Activated CD4-positive, alpha-beta T cell treated with anti-CD3 and anti-CD28 coated beads, Interleukin-2, amount 50 U/mL, for 24 hours (primary cell): Measurements from ENCODE around the gene SBK3.
"Not testable (repeated sequence)": the region's sequence is repeated elsewhere in the genome, so short reads cannot be mapped to it uniquely, and the experiment has no call there.

Experiments
- DNase-seq, 2 donors: peaks; one replicate each; pipeline ENCODE4 v3.0.0-alpha.2; 2020; ENCODE audit warnings: low read depth in 1 of 2, low spot score in 1 of 2

Gene SBK3

DNA sequence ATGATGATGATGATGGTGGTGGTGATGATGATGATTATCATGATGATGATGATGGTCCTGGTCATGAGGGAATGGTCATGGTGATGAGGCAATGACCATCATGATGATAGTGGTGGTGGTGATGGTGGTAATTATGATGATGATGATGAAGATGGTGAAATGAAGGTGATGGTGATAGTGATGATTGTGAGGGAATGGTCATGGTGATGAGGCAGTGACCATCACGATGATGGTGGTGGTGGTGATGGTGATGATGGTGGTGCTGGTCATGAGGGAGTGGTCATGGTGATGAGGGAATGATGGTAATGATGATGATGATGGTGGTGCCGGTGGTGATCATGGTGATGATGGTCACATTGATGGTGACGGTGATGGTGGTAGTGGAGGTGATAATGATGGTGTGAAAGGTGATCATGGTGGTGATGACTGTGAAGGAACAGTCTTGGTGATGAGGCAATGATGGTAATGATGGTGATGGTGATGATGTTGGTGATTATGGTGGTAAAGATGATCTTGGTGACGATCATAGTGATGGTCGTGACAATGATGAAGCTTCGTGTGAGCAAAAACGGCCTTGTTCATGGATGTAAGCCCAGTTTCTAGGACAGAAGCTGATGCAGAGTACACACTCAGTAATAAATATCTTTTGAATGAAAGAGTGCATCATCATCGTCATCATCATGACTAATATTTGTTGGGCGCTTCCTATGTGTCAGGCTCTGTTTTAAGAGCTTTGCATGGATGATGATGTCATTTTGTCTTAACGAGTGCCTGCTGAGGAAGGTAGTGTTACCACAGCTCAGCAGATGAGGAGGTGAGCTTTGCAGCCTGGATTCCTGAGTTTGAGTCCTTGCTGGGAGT, 25.7 kb downstream of the SBK3 start:
- no peak for DNase-seq

DNA sequence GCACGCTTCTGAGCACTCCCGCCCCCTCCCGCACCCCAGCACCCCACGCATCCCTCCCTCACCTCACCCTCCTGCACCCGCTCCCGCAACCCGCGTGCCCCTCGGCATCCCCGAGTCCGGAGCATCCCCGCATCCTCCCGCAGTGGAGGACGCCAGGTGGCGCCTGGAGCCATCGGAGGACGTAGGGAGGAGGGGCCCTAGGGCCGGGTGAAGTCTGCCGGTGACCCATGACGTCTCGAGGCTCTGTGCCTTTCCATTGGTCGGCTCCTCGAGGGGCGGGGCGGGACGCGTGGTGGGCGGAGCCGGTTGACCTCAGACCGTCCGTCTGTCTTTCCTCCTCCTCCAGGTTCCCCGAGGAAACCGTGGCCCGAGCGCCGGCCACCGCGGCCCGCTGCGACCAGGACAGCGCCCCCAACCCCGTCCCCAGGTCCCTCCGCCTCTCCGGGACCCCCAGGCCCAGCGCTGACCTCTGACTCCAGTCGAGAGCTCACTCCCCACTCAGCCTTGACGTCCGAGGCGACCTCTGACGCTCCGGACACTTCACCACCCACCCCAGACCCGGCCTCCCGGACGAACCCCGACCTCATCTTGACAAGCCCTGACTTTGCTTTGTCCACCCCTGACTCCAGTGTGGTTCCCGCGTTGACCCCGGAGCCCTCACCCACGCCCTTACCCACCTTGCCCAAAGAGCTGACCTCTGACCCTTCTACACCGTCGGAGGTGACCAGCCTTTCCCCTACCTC, 28.3 kb downstream of the SBK3 start:
- peak; percentile 91 for DNase-seq

DNA sequence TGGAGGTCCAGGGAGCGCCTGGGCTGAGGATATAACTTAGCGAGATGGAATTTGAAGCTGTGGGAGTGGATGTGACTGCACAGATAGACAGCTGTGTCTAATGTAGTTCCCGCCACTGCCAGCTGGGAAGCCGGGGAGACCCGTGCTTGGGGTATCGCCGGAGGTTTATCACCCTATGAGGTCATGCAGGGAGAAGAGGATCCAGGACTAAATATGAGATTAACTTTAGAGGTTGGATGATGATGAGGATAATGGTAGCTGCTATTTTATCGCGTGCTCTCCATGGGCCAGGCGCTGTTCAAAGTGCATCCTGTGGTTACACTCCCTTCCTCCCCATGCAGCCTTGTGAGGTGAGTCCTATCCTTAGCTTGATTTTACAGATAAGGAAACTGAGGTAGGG, 37.2 kb downstream of the SBK3 start:
- DNase-seq, result no peak

DNA sequence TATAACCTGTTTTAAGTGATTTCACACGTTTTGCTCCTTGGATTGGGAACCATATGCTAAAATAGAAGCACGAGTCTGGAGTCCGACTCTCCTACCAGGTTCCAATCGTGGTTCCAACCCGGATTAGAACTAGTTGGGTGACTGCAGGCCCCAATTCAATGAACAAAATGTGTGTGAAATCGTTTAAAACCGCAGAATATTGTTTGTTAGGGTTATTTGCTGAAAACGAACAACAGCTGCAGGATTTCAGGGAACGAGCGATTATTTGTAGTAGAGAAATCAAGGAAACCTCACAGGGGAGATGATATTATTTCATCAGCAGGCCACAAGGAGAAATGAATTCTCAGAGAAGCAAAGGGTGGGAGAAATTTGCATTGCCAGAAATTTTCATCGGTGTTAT, 40.4 kb downstream of the SBK3 start:
- no peak for DNase-seq

DNA sequence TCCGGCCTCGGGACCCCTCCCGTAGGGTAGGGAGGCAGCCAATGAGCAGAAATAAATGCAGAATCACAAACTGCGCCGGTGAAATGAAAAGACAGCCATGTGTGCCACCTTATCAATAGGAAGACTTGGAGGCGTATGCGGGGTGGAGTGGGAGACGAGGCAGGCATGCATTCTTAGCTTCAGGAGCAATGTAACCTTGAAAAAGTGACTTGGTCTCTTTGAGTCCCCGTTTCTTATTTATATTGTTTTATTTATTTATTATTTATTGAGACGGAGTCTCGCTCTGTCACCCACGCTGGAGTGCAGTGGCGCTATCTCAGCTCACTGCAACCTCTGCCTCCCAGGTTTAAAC, 41.1 kb downstream of the SBK3 start:
- DNase-seq, result no peak

DNA sequence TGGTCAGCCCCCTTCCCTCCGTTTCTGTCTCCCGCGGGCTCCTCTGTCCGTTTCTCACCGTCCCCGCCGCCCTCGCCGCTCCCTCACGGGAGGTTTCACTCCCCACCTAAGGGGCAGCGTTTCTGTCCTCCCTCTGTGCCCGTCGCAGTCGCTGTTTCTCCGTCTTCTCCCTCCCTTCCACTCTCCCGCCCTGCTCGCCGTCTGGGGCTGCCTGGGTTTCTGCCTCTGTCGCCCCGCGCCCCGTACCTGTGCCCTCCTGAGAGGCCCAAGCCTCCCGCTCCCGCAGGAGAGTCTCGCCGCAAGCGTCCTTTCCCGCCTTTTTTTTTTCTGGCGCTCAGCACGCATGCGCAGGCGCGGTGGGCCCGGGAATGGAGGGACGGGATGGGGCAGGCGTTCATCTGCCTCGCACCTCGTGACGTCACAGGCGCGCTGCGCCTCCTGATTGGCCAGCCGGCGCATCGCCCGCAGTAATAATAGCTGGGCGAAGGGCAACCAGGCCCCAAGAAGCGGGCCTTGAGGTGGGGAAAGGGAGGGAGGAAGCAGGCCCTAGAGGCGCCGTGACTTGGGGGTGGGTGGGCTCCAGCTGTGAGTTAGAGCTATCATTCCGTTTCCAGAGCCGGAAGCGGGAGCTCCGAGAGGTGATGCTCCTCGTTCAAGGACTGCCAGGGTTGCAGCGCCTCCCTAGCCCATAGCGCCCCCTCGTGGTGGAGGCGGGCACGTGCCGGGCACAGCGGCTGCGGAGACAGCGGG, 41.7 kb downstream of the SBK3 start:
- DNase-seq, result peak; percentile 90 to 99

DNA sequence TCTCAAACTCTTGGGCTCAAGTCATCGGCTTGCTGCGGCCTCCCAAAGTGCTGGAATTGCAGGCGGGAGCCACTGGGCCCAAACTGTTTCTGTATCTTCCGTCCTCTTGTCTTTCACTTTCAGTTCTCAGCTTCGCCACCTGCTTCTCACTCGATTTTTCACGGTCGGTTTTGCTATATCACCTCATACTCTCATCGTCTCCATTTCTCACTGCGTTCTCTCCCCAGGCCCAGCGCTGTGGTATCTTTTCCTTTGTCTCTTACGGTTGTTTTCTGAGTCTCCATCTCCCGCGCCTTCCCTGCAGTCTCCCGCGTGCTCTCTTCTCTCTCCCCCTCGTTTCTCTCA, 42.2 kb downstream of the SBK3 start:
- DNase-seq, result no peak

DNA sequence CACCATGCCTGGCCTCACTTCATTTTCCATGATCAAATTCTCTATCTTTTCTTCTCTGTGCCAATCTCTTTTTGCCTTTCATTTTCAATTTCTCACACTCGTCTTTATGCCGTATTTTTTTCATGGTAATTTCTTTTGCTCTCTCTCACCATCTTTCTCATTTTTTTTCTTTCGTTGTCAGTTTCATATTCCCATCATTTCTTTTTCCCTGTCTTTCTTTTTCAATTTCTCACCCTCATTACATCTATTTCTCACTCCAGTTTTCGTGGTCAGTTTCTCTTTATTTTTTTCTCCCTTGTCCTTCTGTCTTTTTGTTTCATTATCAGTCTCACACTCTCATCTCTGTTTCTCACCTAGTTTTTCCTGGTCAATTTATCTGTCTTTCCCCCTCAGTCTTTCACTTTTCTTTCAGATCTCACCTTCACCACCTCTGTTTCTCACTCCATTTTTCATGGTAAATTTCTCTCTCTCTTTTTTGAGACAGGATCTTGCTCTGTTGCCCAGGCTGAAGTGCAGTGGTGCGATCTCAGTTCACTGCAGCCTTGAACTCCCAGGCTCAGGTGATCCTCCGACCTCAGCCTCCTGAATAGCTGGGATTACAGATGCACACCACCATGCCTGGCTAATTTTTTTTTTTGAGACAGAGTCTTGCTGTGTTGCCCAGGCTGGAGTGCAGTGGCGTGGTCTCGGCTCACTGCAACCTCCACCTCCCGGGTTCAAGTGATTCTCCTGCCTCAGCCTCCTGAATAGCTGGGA, 43.0 kb downstream of the SBK3 start:
- DNase-seq, result no peak

DNA sequence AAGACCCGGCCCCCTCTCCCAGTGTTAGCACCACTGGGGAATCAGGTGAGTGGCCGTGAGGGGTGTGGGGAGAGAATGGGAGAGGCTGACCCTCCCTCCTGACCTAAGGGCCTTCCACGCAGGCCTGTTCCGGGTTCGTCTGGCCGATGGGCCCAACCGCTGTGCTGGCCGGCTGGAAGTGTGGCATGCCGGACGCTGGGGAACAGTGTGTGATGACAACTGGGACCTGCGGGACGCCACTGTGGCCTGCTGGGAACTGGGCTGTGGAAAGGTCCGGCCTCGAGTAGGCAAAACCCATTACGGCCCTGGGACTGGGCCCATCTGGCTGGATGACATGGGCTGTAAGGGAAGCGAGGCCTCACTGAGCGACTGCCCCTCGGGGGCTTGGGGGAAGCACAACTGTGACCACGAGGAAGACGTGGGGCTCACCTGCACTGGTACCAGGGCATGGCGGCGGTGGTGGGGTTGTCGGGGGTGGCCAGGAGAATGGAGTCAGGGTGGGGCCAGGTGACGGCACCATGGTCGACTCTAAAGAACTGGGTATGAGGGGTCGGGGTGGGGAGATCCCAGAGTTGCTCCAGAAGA, 44.9 kb downstream of the SBK3 start:
- DNase-seq, result no peak

DNA sequence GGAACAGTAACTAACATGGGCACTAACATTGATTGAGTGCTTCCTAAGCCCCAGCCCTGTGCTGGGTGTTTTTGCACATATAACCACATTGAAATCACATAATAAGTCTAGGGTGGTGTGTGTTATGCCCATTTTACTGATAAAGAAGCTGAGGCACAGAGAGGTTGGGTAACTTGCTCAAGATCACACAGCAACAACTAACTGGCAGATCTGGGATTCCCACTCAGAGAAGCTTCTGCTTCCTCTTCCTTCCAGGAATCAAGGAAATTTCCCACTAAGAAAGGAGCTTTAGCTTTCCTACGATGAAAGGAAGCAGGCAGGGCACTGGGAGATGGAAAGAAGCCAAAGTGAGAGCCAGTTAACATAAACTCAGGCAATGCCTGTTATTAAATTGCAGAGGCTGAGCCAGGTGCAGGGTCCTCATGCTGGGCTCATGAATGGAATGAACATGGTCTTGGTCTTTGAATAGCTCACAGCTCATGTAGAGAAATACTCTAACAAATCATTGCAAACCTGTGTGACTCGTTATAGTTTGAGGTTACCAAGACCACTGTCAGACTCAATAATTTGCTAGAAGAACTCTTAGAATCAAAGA, 47.0 kb downstream of the SBK3 start:
- no peak for DNase-seq

DNA sequence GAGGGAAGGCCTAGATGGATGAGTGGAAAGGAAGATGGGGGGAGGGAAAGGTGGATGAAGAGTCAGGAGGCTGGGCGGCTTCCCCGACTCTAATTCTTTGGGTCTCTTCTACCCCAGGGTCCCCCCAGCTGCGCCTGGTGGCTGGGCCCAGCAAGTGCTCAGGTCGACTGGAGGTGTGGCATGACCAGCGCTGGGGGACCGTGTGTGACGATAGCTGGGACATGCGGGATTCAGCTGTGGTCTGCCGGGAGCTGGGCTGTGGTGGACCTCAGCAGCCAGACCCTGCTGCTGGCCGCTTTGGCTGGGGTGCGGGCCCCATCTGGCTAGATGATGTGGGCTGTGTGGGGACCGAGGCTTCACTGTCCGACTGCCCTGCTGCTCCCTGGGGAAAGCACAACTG, 47.6 kb downstream of the SBK3 start:
- no peak for DNase-seq

DNA sequence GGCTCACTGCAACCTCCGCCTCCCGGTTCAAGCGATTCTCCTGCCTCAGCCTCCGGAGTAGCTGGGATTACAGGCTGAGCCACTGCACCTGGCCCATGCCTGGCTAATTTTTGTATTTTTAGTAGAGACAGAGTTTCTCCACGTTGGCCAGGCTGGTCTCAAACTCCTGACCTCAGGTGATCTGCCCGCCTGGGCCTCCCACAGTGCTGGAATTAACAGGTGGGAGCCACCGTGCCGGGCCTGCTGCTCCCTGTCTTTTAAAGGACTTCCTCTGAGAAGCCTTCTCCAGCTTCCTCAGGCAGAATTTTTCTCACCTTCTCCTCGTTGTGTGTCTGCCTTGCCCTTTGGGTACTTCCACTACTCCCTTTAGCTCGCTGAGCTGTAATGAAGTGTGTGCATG, 48.5 kb downstream of the SBK3 start:
- not testable (repeated sequence) for DNase-seq

DNA sequence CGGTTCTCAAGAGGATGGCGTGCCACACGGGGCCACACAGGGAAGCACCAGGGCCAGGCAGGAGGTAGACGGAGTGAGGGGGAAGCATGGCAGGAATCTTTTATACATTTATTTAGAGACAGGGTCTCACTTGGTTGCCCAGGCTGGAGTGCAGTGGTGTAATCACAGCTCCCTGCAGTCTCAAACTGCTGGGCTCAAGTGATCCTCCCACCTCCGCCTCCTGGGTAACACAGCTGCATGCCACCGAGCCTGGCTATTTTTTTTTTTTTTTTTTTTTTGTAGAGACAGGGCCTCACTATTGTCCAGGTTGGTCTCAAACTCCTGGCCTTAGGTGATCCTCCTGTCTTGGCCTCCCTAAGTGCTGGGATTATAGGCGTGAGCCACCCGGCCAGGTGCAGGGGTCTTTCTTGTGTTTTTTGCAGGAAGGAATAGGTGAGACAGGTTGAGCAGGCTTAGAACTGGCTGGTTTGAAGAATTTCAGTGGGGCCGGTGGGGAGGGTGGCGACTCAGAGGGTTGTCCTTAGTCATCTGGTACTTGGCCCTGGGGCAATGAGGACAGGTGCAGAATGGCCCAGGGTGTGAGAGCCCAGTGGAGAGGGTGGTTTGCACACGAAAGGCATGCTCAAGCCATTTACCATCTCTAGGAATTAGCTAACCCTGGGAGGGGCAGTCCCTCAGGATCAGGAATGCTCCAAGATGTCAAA, 49.5 kb downstream of the SBK3 start:
- DNase-seq, result no peak

DNA sequence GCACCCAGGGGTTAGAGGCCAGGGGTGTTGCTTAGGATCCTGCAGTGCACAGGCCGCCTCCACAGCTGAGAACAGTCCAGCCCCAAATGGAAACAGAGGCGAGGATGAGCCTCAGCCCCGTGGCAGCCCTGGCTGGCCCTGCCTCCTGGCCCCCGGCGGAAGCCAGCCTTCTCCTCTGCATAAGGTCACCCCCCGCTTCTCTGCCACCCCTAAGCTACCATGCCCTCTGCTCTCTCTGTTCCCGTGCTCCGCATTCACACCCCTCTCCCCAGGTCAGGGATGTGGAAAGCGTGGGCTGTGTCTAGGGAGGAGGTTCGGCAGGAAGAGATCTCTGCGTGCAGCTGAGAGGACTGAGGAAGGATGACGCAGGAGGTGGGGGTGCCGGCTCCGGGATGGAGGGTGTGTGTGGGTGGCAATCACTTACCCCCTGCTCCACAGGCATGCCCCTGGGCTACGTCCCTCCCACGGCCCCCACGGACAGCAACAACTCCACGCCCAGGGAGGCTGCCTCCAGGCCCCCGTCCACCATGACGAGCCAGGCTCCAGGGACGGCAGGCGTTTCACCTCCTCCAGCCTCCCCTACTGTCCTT, 51.1 kb downstream of the SBK3 start:
- no peak for DNase-seq

DNA sequence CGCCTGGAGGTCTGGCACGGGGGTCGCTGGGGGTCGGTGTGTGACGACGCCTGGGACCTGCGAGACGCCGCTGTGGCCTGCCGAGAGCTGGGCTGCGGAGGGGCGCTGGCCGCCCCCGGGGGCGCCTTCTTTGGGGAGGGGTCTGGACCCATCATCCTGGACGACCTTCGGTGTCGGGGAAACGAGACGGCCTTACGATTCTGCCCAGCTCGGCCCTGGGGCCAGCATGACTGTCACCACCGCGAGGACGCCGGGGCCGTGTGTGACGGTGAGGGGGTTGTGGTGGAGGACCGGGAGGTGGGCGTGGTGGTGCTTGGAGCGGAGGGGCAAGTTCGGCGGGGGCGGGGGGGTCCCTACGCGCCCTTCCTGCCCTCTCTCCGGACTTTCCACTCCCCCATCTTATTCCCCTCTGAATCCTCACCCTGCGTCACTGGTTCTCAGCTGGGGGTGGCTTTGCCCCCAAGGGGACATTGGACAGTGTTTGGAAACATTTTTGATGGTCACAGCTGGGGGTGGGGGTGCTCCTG, 51.6 kb downstream of the SBK3 start:
- no peak for DNase-seq

DNA sequence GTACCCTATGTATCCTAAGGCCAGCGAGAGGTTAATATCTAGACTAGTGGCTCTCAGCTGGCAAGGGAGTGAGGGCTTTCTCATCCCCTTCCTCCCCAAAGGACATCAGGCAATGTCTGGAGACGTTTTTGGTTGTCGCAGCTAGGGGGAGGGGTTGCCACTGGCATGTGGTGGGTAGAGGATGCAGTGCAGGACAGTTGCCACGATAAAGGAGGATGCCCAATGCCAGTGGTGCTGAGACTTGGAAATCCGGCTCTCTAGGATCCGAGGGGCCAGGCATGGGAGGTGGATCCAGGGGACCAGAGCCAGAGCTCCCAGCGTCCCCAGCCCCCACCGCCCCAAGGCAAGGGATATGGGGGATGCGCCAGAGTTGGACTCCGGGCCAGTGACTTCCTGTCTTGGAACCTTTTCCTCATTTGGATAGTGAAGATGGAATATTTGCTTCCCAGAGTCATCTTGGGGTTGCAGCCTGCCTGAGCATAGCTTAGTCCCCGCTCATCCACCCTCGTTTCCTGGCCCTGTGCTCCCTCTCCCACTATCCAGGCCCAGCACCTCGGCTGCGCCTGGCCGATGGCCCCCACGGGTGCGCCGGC, 52.2 kb downstream of the SBK3 start:
- no peak for DNase-seq

DNA sequence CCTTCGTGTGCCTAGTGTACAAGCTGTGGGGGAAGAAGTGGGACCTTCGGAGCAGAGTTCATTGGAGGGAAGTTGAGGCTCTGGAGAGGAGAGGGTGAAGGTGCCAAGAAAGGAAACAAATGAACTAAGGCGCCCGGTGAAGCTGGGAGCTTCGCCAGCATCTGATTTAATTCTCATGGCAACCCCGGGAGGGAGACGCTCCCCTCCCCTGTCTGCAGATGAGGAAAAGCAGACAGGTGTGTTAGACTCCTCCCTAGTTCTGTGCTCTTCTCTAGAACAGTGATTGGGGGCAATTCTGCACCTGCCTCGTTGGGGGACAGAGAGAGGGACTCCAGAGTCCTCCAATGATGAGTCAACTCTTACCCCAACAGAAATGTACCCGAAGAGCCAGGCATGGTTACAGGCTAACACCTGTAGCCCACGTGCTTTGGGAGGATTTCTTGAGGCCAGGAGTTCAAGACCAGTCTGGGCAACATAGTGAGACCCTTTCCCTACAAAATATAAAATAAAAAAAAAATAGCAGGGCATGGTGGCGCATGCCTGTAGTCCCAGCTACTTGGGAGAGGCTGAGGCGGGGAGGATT, 52.9 kb downstream of the SBK3 start:
- DNase-seq, result no peak

DNA sequence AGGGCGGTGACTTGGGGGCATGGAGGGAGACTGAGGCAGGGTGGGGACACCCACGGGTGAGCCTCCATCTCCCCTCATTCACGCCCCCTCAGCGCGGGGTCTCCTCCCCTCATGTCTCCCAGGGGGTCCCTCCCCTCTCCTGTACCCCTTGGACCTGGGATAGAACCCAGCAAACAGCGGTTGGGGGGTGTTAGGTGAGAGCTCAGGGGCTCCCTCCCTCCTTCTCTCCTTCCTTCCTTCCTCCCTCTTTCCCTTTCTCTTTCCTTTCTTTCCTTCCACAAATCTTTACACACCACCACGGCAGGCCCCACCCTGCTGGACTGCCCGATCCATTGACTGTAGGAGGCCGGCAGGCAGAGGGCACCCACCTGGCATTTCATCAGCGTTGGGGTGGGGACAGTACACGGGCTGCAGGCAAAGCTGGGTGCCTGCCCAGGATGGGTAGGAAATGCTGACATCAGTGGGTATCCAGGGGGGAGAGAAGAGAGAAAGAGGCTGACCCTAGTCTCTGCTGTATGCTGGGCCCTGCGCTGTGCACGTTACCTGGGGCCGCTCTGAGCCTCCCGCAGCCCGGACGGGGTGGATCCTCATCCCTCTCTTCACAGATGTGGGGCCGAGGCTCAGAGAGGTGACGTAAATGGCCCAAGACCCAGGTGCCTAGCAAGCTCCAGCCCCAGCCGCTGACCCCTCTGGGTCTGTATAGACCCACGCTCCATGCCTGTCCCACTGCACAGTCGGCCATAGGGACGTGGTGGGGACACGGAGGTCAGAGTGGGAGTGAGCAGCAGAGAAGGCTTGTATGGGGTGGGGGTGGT, 53.6 kb downstream of the SBK3 start:
- DNase-seq, result no peak
